Motor neuron (in vitro differentiated cells): ENCODE measurements around the gene JAK3. TPM values are rescaled to one million over a fixed set of nuclear protein-coding genes. Genes with fewer than 3 reads are reported as not detected.

Source experiments
- ATAC-seq, 8 experiments: fragments of 200-7000 bp; cut with Tn5 transposase; replicated peaks in 6 of 8; 2 replicates each; pipeline ENCODE4 v1.8.0; 2021; ENCODE audit warnings: mild to moderate bottlenecking in 8 of 8, moderate library complexity in 8 of 8
- H3K27ac ChIP-seq, 2 donors: fragments of 250-450 bp; sonication (Bioruptor Pico); 2 replicates each; pipeline ENCODE4 v1.9.0; 2021; ENCODE audit warnings: antibody characterized with exemption in 2 of 2, mild to moderate bottlenecking in 2 of 2, moderate library complexity in 1 of 2
- H3K4me1 ChIP-seq, 2 donors: fragments of 250-450 bp; sonication (Bioruptor Pico); replicated peaks in 1 of 2; 2 replicates each; pipeline ENCODE4 v1.6.1; 2021; ENCODE audit warnings: antibody characterized with exemption in 2 of 2, mild to moderate bottlenecking in 2 of 2, moderate library complexity in 1 of 2
- H3K4me3 ChIP-seq, 5 donors: fragments of 250-450 bp; sonication (Bioruptor Pico); 2 replicates each; pipeline ENCODE4 v1.9.0; 2021; ENCODE audit warnings: antibody characterized with exemption in 5 of 5, mild to moderate bottlenecking in 5 of 5, moderate library complexity in 4 of 5
- WGBS, 10 experiments: fragments of 450-650 bp; shearing (Covaris generic); methylation state at CpG; one replicate each; pipeline ENCODE4 v1.0.0; 2022; 5-methylcytosine and 5-hydroxymethylcytosine counted together
- in situ Hi-C, 9 experiments: fragments of 400-800 bp; cut with MboI; loops; one replicate each; pipeline ENCODE4 v1.15.0; 2021; ENCODE audit warnings: low sequenced_read_pairs in 9 of 9, low pct_unique_long_range_greater_than_20kb in 2 of 9; ENCODE audit not compliant: unreplicated experiment in 9 of 9
- total RNA-seq, 8 experiments: library from RNA; unstranded; fragments of 300-600 nt; gene quantifications; 2 replicates each; pipeline versions ENCODE4 v1.2.3 to v1.2.4, GENCODE V29; 2022

Gene JAK3
- total RNA-seq, 8 experiments from 2014 or later, result 1.2 to 9.8 (median 2.8) TPM

DNA sequence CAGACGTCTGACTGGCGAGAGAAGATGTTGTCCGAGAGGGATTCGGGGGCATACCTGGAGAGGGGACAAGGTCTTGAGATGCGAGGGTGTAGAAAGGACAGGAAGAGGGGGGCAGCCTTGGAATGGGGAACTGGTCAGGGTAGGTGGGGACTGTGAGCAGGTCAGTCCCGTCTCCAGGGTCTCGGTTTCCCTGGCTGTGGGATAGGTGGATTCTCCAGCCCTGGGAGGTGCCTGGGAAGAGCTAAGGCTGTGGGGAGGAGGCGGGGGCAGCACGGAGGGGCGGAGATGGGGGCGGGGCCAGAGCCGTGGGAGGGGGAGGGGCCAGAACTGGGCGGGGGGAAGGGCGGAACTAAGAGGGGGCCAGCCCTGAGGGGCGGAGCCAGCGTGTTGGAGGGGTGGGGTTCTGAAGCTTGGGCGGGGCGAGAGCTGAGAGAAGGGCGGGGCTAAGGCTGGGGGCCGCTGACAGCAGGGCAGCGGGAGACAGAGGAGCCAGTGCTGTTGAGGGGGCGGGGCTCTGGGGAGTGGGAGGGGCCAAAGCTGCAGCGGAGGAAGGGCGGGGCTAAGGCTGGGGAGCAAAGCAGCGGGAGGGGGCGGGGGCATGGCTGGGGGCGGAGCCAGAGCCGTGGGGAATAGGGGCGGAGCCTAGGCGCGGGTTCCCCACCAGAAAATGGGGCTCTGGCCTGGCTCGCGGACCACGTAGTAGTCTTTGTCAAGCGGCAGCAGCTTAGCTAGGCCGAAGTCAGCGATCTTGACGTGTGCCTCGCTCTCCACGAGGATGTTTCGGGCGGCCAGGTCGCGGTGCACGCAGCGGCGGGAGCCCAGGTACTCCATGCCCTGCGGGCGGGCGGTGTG, 17.0 kb downstream of the JAK3 start:
- peak overlapping the region; percentile 32 to 54 (median 47) for H3K4me3 ChIP-seq
- H3K4me1 ChIP-seq, result peaks cover 0 to 3% of the 10 kb centered on the region in 2 donors
- H3K27ac ChIP-seq, result peak overlapping the region; percentile 87 to 98
- peak; percentile 61 to 89 (median 86) for ATAC-seq
- no CpG with 5 or more reads among the region's 50 CpGs for WGBS, 10 experiments
- in situ Hi-C loops, result no loop called here

DNA sequence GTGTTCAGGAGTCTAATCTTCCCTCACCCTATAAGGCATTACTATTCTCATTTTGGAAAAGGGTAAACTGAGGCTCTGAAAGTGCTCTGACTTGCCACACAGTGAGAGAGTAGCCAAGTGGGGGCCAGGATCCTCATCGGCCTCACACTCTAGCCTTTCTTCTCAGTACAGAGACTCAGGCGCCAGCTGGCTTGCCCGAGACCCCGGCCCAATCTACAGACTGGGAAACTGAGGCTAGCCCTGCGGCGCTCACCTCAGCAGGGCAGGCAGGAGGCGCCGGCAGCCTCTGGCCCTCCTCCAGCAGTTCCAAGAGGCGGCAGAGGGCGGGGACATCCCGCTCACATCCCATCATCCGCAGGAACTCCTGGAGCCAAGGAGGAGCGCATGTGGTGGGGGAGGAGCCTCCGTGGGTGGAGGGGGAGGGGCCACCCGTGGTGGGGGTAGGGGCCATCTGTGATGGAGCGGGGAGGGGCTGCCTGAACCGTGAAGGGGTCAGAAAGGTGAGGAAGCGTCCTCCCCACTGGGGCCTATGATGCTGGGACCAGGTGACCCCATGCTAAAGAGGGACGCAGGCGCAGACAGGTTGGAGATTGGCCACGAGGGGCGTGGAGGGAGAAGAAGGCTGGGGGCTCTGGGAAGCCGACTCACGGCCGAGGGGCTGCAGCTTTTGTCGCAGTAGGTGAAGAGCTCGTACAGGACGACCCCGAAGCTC, 17.8 kb downstream of the JAK3 start:
- H3K27ac ChIP-seq, result peak overlapping the region; percentile 87 to 98
- H3K4me3 ChIP-seq, result peak overlapping the region; percentile 32 to 47 (median 42)
- H3K4me1 ChIP-seq, result peaks cover 0 to 3% of the 10 kb centered on the region in 2 donors
- ATAC-seq, result peak; percentile 61 to 85 (median 76)
- WGBS, 10 experiments, result 0 to 12% methylated on average over 3 to 5 of the region's 29 CpGs; no CpG with 5 or more reads in 8 of the 10 experiments
- in situ Hi-C loops, result no loop called here

DNA sequence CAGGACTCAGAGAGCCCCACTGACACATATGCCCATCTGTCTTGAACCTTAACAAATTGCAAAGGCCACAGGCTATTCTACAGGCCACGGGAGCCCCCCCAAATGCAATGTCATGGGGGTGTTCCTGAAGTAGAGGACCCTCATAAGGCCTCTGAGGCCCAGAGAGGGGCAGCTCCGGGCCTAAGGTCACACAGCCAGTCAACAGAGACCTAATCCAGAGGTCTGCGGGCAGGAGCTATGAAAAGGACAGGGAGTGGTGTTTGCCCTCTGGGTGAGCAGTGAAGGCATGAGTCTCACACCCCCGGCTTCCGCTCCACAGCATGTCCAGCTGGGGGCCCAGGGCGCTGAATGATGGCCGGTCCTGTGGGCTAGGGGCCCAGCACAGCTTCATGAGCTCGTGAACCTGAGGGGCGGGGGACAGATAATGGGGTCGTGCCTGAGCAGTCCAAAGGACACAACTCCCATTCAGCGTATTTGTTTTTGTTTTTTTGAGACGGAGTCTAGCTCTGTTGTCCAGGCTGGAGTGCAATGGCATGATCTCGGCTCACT, 21.2 kb downstream of the JAK3 start:
- no peak for ATAC-seq
- H3K4me1 ChIP-seq, result no peaks in the 10 kb centered on the region
- in situ Hi-C loops, result no loop called here
- 50 to 94% (median 67%) methylated on average over 1 to 5 of the region's 13 CpGs; no CpG with 5 or more reads in 3 of the 10 experiments for WGBS, 10 experiments
- H3K27ac ChIP-seq, result no peak overlapping the region
- no peak overlapping the region for H3K4me3 ChIP-seq

- in situ Hi-C loops, result no loop called here
- ATAC-seq, result peak in 4 of 8 experiments; percentile 14 to 26 (median 22)
Observed at GRCh38 chr19:17824339-17824738, 23.4 kb downstream of the JAK3 start.

GRCh38 chr19:17821190-17821589, 26.6 kb downstream of the JAK3 start, which contains the start of gene INSL3:
Gene INSL3 (minus strand): TSS chr19:17821519. CDS start chr19:17821506, 13 bp downstream.
- H3K4me1 ChIP-seq, result no peaks in the 10 kb centered on the region
- in situ Hi-C loops, result no loop called here
- WGBS, 10 experiments, result 71 to 100% (median 93%) methylated on average over 2 to 11 of the region's 34 CpGs; no CpG with 5 or more reads in 6 of the 10 experiments
- no peak within 1 kb of the TSS for H3K27ac ChIP-seq
- H3K4me3 ChIP-seq, result no peak within 1 kb of the TSS
- ATAC-seq, result peak in 1 of 8 experiments; percentile 21

More at GRCh38 chr19:17824339-17824738, 23.4 kb downstream of the JAK3 start:
- no peak overlapping the region for H3K4me3 ChIP-seq
- no peaks in the 10 kb centered on the region for H3K4me1 ChIP-seq
- 0 to 18% methylated on average over 1 to 3 of the region's 8 CpGs; no CpG with 5 or more reads in 8 of the 10 experiments for WGBS, 10 experiments
- H3K27ac ChIP-seq, result no peak overlapping the region

DNA sequence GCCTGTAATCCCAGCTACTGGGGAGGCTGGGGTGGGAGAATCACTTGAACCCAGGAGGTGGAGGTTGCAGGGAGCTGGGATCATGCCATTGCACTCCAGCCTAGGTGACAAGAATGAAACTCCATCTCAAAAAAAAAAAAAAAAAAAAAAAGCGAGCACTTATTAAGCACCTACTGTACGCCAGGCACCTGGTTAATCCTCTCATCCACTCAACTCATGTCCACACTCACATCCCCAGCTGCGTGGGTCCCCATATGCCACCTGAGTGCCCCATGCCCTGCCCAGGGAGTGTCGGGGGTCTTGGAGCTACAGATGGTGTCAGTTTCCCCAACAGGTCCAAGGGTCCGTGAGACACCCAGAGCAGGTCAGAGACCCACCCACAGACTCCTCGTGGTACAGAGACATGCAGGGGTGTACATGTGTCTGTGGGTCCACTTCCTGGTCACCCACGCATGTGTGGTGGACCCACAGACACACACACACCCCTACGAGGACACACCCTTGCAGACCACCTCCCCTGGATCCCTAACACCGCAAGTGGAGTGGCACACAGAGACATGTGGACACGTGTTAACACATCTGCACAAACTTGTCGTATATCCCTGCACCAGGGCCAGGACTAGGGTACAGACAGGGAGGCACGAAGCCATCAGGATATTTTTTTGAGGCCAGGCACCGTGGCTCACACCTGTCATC, 30.0 kb downstream of the JAK3 start:
- in situ Hi-C loops, result no loop called here
- no peak overlapping the region for H3K4me3 ChIP-seq
- ATAC-seq, result no peak
- H3K4me1 ChIP-seq, result no peaks in the 10 kb centered on the region
- H3K27ac ChIP-seq, result no peak overlapping the region
- WGBS, 10 experiments, result 19 to 100% (median 72%) methylated on average over 1 to 5 of the region's 13 CpGs; no CpG with 5 or more reads in 4 of the 10 experiments

DNA sequence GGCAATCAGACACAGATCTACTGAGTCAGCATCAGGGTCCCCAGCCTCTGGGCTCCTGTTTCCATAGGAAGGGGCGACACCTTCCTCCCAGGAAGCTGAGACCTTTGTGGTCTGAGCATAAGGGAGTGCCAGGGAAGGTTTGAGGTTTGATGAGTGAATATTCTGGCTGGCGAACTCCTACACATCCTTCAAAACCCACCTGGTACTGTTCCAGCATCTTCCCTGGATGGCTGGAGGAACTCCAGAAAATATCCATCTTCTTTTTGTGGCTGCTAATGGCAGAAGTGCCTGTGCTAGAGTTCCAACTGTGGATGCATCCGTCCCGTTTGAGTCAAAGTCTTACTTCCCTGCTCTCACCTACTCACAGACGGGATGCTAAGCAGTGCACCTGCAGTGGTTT, 35.7 kb downstream of the JAK3 start:
- no peak overlapping the region for H3K27ac ChIP-seq
- no peak for ATAC-seq
- no peaks in the 10 kb centered on the region for H3K4me1 ChIP-seq
- 17 to 83% (median 50%) methylated on average over 1 to 2 of the region's 5 CpGs; no CpG with 5 or more reads in 3 of the 10 experiments for WGBS, 10 experiments
- in situ Hi-C loops, result no loop called here
- no peak overlapping the region for H3K4me3 ChIP-seq

GRCh38 chr19:17811681-17812080, 36.1 kb downstream of the JAK3 start:
- H3K4me1 ChIP-seq, result no peaks in the 10 kb centered on the region
- H3K27ac ChIP-seq, result no peak overlapping the region
- WGBS, 10 experiments, result 67 to 72% (median 72%) methylated on average over 3 to 5 of the region's 20 CpGs; no CpG with 5 or more reads in 7 of the 10 experiments
- in situ Hi-C loops, result no loop called here
- no peak overlapping the region for H3K4me3 ChIP-seq
- no peak for ATAC-seq

DNA sequence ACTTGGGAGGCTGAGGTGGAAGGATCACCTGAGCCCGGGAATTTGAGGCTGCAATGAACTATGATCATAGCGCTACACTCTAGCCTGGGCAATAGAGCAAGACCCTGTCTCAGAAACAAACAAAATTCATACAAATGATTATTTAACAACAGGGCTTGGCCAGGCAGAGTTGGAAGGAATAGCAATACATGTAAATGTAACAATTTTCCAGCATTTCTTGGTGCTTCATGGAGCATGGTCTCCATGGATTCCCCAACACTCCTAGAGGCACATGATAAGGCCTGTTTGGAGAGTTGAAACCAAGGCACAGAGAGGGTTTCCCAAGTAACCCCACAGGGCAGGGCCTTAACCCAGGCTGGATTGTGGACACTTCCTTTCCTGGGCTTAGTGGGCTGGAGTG, 36.7 kb downstream of the JAK3 start:
- H3K27ac ChIP-seq, result no peak overlapping the region
- WGBS, 10 experiments, result 50 to 100% (median 98%) methylated on average over 1 to 2 of the region's 2 CpGs; no CpG with 5 or more reads in 6 of the 10 experiments
- in situ Hi-C loops, result no loop called here
- no peaks in the 10 kb centered on the region for H3K4me1 ChIP-seq
- ATAC-seq, result no peak
- no peak overlapping the region for H3K4me3 ChIP-seq

DNA sequence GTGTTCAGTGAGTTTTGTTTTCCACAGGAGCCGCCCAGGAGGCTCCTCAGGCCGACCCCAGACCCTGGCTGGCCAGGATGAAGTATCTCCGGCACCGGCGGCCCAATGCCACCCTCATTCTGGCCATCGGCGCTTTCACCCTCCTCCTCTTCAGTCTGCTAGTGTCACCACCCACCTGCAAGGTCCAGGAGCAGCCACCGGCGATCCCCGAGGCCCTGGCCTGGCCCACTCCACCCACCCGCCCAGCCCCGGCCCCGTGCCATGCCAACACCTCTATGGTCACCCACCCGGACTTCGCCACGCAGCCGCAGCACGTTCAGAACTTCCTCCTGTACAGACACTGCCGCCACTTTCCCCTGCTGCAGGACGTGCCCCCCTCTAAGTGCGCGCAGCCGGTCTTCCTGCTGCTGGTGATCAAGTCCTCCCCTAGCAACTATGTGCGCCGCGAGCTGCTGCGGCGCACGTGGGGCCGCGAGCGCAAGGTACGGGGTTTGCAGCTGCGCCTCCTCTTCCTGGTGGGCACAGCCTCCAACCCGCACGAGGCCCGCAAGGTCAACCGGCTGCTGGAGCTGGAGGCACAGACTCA, 40.0 kb downstream of the JAK3 start:
- WGBS, 10 experiments, result 63 to 80% (median 80%) methylated on average over 1 to 5 of the region's 38 CpGs; no CpG with 5 or more reads in 7 of the 10 experiments
- no peak for ATAC-seq
- Histone ChIP-seq H3K4me1 (no peaks in the 10 kb centered on the region), H3K4me3 (no peak overlapping the region), H3K27ac (no peak overlapping the region)
- in situ Hi-C loops, result no loop called here

GRCh38 chr19:17806945-17807344, 40.8 kb downstream of the JAK3 start:
- in situ Hi-C loops, result no loop called here
- Histone ChIP-seq H3K4me3 (no peak overlapping the region), H3K4me1 (no peaks in the 10 kb centered on the region), H3K27ac (no peak overlapping the region)
- WGBS, 10 experiments, result 20 to 83% (median 71%) methylated on average over 1 to 2 of the region's 3 CpGs; no CpG with 5 or more reads in 6 of the 10 experiments
- ATAC-seq, result no peak

- WGBS, 10 experiments, result 65 to 100% (median 80%) methylated on average over 1 to 4 of the region's 4 CpGs; no CpG with 5 or more reads in 3 of the 10 experiments
- in situ Hi-C loops, result no loop called here
- Histone ChIP-seq H3K27ac (no peak overlapping the region), H3K4me3 (no peak overlapping the region), H3K4me1 (no peaks in the 10 kb centered on the region)
- no peak for ATAC-seq
Observed at GRCh38 chr19:17805427-17805826, 42.4 kb downstream of the JAK3 start.
